DOHH2 (cell line): ENCODE data around the gene CREB5.

Experiments used
- H3F3A ChIP-seq: fragments of 200-600 bp; sonication (generic), shearing (Covaris generic); 2 replicates; pipeline ENCODE4 v1.6.0; 2016; ENCODE audit warnings: antibody characterized with exemption, mild to moderate bottlenecking; ENCODE audit not compliant: control insufficient read depth, insufficient read depth
- H3K27ac ChIP-seq: fragments of 200-600 bp; sonication (generic); 2 replicates; pipeline ENCODE4 v1.5.1; 2014; ENCODE audit warnings: low read depth, mild to moderate bottlenecking, low read length, moderate library complexity
- H3K27me3 ChIP-seq: fragments of 200-600 bp; sonication (generic); 2 replicates; pipeline ENCODE4 v1.6.1; 2014; ENCODE audit warnings: mild to moderate bottlenecking, low read length, mixed read lengths; ENCODE audit not compliant: control insufficient read depth
- H3K36me3 ChIP-seq: fragments of 200-600 bp; sonication (generic); 2 replicates; pipeline ENCODE4 v1.6.1; 2014; ENCODE audit warnings: mild to moderate bottlenecking, low read length, moderate library complexity, mixed read lengths; ENCODE audit not compliant: control insufficient read depth
- H3K4me1 ChIP-seq: fragments of 200-600 bp; sonication (generic); 2 replicates; pipeline ENCODE4 v1.6.1; 2014; ENCODE audit warnings: mild to moderate bottlenecking, low read length, mixed read lengths; ENCODE audit not compliant: control insufficient read depth
- H3K4me2 ChIP-seq: fragments of 200-600 bp; sonication (generic); 2 replicates; pipeline ENCODE4 v1.6.0; 2014; ENCODE audit warnings: mild to moderate bottlenecking, low read length, moderate library complexity
- H3K4me3 ChIP-seq: fragments of 200-600 bp; sonication (generic); 2 replicates; pipeline ENCODE4 v1.5.1; 2014; ENCODE audit warnings: mild to moderate bottlenecking, low read length, mixed read lengths
- H3K79me2 ChIP-seq: fragments of 200-600 bp; sonication (generic); 2 replicates; pipeline ENCODE4 v1.6.1; 2014; ENCODE audit warnings: mild to moderate bottlenecking, low read length, mixed read lengths; ENCODE audit not compliant: control insufficient read depth
- H3K9me2 ChIP-seq: fragments of 200-600 bp; sonication (generic); replicated peaks from 2 replicates; pipeline ENCODE4 v1.6.1; 2014; ENCODE audit warnings: mild to moderate bottlenecking, low read length, mixed read lengths; ENCODE audit not compliant: control insufficient read depth
- H3K9me3 ChIP-seq: fragments of 200-600 bp; sonication (generic); 2 replicates; pipeline ENCODE4 v1.6.1; 2014; ENCODE audit warnings: antibody characterized with exemption, low read length, mixed read lengths; ENCODE audit not compliant: control insufficient read depth, insufficient read depth
- H4K20me1 ChIP-seq: fragments of 200-600 bp; sonication (generic); 2 replicates; pipeline ENCODE4 v1.6.0; 2014; ENCODE audit warnings: low read depth, mild to moderate bottlenecking, antibody characterized with exemption, low read length, moderate library complexity; ENCODE audit not compliant: control insufficient read depth, insufficient read depth
- CTCF ChIP-seq: fragments of 200-600 bp; sonication (generic); IDR thresholded peaks from one replicate; pipeline ENCODE4 v1.5.1; 2014; ENCODE audit warnings: antibody characterized with exemption, mild to moderate bottlenecking, low read depth, low read length; ENCODE audit not compliant: poor library complexity, severe bottlenecking
- EZH2phosphoT487 ChIP-seq: fragments of 200-600 bp; sonication (generic); IDR thresholded peaks from 2 replicates; pipeline ENCODE4 v1.6.1; 2017; ENCODE audit warnings: borderline replicate concordance, mild to moderate bottlenecking, antibody characterized with exemption, low read length, moderate library complexity, mixed read lengths

The CREB5 gene

GRCh38 chr7:28556671-28557070 lies 144.4 kb downstream of the CREB5 start:
- TF ChIP-seq CTCF (no peak), EZH2phosphoT487 (no peak)
- Histone ChIP-seq H3K9me2 (no peaks in the 10 kb centered on the region), H3K79me2 (no peaks in the 10 kb centered on the region), H3K27ac (no peak overlapping the region), H3F3A (no peaks in the 10 kb centered on the region), H3K36me3 (no peaks in the 10 kb centered on the region), H3K4me3 (no peak overlapping the region), H3K4me2 (no peak overlapping the region), H3K4me1 (peaks cover 7% of the 10 kb centered on the region), H3K27me3 (no peaks in the 10 kb centered on the region), H4K20me1 (no peaks in the 10 kb centered on the region), H3K9me3 (no peaks in the 10 kb centered on the region)

DNA sequence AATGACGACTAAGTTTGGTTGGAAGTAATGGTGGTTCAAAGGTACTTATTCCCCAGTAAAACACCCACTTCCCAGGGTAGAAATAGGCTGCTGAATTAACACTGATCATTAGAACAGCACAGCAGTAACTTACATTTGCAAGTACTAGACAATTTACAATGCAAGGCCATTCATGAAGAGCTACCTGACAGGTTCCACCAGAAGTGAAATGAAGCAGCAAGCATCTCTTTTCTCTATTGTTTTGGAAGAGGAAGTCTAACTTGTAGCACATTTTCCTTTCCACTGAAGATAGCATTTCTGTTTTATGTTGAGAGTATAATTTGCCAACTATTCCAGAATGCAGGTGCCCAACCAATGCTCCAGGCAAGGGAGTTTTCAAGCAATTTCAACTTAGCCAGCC lies 145.9 kb downstream of the CREB5 start:
- no peak for TF ChIP-seq EZH2phosphoT487
- TF ChIP-seq CTCF: no peak
- H3K9me2 ChIP-seq: no peaks in the 10 kb centered on the region
- H3F3A ChIP-seq: no peaks in the 10 kb centered on the region
- no peaks in the 10 kb centered on the region for H4K20me1 ChIP-seq
- H3K79me2 ChIP-seq: no peaks in the 10 kb centered on the region
- no peaks in the 10 kb centered on the region for H3K9me3 ChIP-seq
- no peak overlapping the region for H3K27ac ChIP-seq
- H3K4me3 ChIP-seq: no peak overlapping the region
- H3K36me3 ChIP-seq: no peaks in the 10 kb centered on the region
- H3K4me1 ChIP-seq: peaks cover 7% of the 10 kb centered on the region
- no peak overlapping the region for H3K4me2 ChIP-seq
- no peaks in the 10 kb centered on the region for H3K27me3 ChIP-seq

- Histone ChIP-seq H3K79me2 (no peaks in the 10 kb centered on the region), H4K20me1 (no peaks in the 10 kb centered on the region), H3K4me3 (no peak overlapping the region), H3K36me3 (no peaks in the 10 kb centered on the region), H3K4me2 (no peak overlapping the region), H3K27me3 (no peaks in the 10 kb centered on the region), H3K4me1 (peaks cover 23% of the 10 kb centered on the region), H3K9me2 (no peaks in the 10 kb centered on the region), H3K27ac (no peak overlapping the region), H3K9me3 (no peaks in the 10 kb centered on the region), H3F3A (no peaks in the 10 kb centered on the region)
- TF ChIP-seq EZH2phosphoT487: no peak
- no peak for TF ChIP-seq CTCF
Observed at GRCh38 chr7:28560767-28561166, 148.4 kb downstream of the CREB5 start.

DNA sequence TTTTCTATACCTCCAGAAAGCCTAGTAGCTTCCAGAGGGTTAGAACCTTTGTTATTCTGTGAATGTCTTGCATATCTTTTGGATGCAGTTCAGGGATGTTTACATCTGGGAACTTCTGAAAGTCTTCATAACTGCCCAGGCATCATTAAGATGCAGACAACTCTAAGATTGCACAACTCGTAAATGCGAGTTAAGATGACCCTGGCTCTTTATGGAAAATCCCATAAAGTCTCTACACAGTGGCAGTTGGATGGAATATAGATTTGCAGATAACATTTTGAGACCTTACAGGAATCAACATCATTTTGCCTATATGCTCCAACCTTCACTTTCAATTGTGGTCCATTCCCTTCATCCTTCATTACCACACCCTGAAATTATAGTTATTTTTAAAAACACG lies 151.7 kb downstream of the CREB5 start:
- no peak for TF ChIP-seq EZH2phosphoT487
- Histone ChIP-seq H3K27me3 (no peaks in the 10 kb centered on the region), H3K9me2 (no peaks in the 10 kb centered on the region), H3K27ac (no peak overlapping the region), H3F3A (no peaks in the 10 kb centered on the region), H3K36me3 (no peaks in the 10 kb centered on the region), H3K4me1 (peaks cover 26% of the 10 kb centered on the region), H4K20me1 (no peaks in the 10 kb centered on the region), H3K4me3 (no peak overlapping the region), H3K79me2 (no peaks in the 10 kb centered on the region), H3K9me3 (no peaks in the 10 kb centered on the region), H3K4me2 (no peak overlapping the region)
